GM18870 (cell line): ENCODE data around the gene SLC3A2.
"Not testable (repeated sequence)": the region's sequence is repeated elsewhere in the genome, so short reads cannot be mapped to it uniquely, and the experiment has no call there.

Experiments
- ATAC-seq: cut with Tn5 transposase; IDR thresholded peaks from one replicate; pipeline ENCODE4 v1.9.1; 2021; ENCODE audit warnings: moderate library complexity; ENCODE audit not compliant: unreplicated experiment

SLC3A2 gene

DNA sequence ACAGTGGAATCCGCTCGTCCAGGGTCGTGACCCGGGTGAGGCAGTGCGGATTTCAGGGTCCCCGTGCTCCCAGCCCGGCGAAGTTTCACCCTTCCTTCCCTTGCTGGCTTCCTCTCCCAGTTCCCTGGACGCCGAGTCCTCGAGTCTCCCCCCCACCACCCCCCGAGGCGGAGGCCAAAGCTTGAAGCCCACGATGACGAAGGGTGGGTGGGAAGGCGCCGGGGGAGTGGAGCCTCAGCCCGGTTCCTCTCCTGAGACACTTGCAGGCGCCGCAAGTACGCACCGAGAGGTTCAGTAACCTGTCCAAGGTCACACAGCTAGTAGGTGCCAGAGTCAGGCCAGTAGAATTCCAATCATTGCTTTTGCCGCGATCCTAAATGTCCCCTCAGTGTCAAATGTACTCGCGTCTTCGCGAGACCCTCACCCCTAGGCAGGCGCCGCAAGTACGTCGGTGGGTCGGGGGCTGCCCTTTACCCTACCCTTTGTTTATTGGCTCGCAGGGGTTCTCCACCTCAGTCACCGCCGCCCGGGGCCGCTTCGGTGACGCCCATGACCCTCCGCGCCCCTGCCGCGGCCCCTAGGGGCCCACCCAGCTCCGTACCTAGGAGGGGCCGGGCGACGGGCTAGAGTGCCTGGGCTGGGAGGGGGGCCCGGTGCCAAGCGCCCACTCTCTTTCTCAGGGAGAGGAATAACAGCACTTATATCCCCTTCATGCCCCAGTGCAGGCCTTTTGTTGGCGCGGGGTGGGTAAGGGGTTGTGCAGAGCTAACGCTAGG is 46.2 kb downstream of the SLC3A2 start:
- no peak for ATAC-seq

DNA sequence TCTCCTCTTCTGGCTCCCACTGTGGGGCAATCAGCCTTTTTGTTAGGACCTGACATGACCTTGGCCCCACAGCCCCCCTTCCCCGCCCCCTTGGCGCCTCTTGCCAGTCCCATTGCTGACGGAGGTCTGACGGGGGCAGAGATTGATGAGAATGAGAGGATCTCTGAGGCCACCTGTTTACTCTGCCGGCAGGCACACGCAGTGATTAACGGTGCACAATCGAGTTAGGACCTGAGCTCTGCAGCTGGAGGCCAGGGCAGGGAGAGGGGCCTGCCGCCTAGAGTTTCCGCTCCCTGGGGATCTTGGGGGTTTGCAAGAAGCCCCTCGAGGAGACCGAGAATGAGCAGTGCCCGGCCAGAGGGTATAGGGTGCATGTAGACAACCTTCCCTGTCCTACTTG is 47.3 kb downstream of the SLC3A2 start:
- ATAC-seq = no peak

DNA sequence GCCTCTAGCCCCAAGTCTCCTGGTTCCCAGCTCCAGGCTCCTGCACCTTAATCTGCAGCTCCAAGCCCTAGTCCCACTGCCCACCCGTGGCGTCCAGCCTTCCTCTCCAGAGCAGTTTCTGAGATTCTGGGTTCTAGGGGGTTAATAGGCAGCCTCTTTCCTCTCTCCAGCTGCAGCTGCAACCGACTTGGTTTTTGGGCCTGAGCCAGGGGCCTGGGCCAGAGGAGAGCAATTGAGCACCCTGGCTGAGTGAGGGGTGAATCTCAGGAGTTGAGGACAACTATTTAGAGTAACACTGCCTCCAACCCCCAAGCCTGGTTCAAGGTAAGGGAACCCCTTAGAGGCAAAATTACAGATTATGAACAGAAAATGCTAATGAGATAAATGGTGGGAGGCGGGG is 49.5 kb downstream of the SLC3A2 start:
- ATAC-seq = no peak

DNA sequence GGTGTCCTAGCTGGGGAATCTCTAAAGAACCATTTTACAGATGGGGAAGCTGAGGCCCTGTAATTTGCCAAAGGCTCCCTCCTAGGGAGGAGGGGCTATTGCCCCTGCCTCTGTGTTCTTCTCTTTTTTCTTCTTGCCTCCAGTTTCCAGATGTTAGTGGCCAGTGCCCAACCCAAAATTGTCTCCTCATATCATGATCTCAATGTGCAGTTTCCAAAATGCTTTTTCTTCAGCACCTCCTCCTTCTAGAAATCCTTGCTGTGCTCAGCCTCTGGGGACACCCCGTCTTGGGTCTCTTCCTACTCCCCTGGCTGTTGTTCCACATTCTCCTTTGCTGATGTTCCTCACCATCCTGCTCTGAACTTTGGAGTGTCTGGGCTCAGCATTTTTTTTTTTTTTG is 50.0 kb downstream of the SLC3A2 start:
- ATAC-seq = no peak

DNA sequence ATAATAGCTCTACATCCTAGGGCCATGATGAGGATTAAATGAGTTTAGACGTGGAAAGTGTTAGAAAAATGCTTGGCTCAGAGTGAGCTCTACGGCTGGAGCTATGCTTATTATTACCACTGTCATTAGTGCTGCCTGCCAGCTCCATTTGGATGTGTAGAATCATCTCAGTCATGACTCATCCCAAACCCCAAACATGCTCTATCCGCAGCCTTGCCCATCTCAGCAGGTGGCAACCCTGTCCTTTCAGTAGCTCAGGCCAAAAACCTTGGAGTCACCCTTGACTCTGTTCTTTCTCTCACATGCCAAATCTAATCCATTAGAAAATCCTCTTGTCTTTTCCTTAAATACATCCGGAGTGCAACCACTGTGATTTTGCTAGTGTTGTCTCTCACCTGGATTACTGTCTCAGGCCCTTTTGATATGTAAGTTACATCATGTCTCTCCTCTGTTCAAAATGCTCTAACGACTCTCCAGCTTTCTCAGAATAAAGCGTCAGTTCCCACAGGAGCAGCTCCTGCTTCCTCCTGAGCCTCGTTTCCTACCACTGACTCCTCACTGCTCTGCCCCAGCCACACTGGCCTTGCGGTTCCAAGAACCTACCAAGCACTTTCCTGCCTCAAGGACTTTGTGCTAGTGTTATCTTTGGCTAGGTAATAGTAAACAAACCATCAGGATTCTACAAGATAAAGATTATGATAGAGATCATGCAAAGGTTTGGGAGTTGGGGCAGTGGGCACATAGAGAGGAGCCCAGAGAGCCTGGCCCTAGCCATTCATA is 51.0 kb downstream of the SLC3A2 start:
- no peak for ATAC-seq

DNA sequence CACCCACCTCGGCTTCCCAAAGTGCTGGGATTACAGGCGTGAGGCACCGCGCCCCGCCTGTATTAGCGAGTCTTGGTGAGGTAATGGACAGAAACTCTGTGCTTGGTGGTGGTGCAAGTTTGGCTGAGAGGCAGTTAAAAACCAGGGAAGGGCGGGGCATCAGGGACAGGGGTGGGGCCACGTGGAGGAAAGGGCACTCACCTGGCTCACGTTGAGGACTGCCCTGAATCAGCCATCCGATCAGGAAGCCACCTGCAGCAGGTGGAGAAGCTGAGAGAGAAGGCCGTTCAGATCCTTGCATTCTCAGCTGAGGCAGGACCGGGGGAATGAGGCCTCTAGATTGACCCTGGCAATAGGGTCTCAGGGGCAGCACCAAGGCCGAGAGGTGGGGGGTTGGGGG is 52.6 kb downstream of the SLC3A2 start:
- ATAC-seq = no peak

DNA sequence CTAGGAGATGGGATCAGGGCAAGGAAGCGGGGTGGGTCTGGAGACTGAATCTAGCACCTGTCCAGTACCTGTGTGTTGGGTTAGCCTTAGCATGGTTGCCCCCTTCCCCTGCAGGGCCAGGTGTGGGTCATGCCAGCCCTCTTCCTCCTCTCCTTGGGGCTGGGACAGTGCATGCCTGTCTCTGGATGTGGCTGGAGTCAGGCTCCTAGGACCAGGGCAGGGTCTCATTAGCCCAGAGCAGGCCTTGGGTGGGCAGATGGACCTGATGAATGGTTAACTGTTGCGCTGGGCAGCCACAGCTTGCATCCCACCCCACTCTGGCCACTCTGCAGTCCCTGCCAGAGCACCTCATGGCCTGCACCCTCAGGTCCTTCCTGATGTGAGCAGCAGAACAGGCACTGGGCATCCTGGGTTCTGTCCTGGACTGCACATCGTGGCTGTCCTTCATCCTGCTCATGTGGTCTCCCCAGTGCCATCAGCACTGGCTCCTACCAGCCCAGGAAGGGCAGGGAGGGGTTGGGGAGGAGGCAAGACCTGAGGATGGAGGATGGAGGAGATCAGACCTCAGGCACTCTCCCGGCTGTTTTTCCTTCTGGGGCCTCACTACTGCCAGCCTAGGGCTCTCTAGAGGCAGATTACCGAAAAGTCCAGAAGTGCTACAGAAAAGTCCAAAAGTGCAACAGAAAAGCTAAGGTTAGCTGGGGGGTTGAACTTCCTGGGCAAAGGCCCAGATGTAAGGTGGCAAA is 53.2 kb downstream of the SLC3A2 start:
- ATAC-seq = no peak

DNA sequence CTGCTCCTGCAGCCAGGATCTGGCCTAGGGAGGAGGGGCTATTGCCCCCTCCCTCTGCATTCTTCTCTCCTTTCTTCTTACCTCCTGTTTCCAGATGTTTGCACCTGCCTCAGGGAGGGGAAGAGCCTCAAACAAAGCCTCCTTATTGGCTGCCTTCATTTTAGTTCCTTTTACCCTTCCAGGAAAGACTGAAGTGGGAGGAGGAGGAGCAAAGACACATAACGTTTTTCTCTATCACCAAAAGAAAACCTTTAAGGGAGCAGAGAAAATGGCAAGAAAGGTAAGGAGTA is 53.7 kb downstream of the SLC3A2 start:
- no peak for ATAC-seq

DNA sequence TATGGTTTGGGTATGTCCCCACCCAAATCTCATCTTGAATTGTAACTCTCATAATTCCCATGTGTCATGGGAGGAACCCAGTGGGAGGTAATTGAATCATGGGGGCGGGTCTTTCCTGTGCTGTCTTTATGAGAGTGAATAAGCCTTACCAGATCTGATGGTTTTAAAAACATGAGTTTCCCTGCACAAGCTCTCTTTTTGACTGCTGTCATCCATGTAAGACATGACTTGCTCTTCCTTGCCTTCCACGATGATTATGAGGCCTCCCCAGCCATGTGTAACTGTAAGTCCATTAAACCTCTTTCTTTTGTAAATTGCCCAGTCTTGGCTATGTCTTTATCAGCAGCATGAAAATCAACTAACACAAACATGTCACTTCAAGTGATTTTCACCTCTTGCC is 56.8 kb downstream of the SLC3A2 start:
- ATAC-seq = not testable (repeated sequence)
